HCT116 (cell line): ENCODE results near the gene GALNT18. TPM values are rescaled to one million over a fixed set of nuclear protein-coding genes. Genes with fewer than 3 reads are reported as not detected.

Experiments
- ATAC-seq: fragments of 200-7000 bp; cut with Tn5 transposase; 2 replicates; pipeline ENCODE4 v1.9.1; 2020; ENCODE audit warnings: mild to moderate bottlenecking, moderate library complexity
- BruUV-seq: library from RNA; stranded (reverse); fragments of 400-500 nt; replicated peaks from 2 replicates; lab custom pipeline; 2021; lab: Mats Ljungman, UMichigan
- CTCF ChIA-PET: fragments of 300-600 bp; sonication (Branson Sonifier 250); formaldehyde crosslinking; loops from one replicate; lab custom pipeline; 2021; ENCODE audit warnings: antibody characterized with exemption; lab: Charles Lee
- POLR2A ChIA-PET: fragments of 300-600, 350-600 bp; sonication (Branson Sonifier 250); formaldehyde crosslinking; loops from one replicate; lab custom pipeline; 2021; ENCODE audit warnings: antibody characterized with exemption; lab: Charles Lee
- RAD21 ChIA-PET, 2 experiments: fragments of 300-600 bp; sonication (Branson Sonifier 250); formaldehyde crosslinking; loops; one replicate each; lab custom pipeline; 2023; ENCODE audit warnings: low total read pairs in 2 of 2; ENCODE audit not compliant: uncharacterized antibody in 2 of 2, unreplicated experiment in 2 of 2, low non-redundant PET in 1 of 2; lab: Charles Lee
- DNase-seq: peaks from one replicate; pipeline ENCODE4 v3.0.0-alpha.2; 2010; ENCODE audit warnings: low read depth, low spot score
- H2AFZ ChIP-seq: fragments of 200-600 bp; shearing (Covaris generic), sonication (generic); 2 replicates; pipeline ENCODE4 v1.6.1; 2017; ENCODE audit warnings: low read depth, mixed run types, mixed read lengths, antibody characterized with exemption, low read length; ENCODE audit not compliant: poor library complexity, severe bottlenecking
- H3K27ac ChIP-seq: 2 replicates; pipeline ENCODE4 v1.5.1; 2012; ENCODE audit warnings: low read depth, low read length
- H3K27me3 ChIP-seq: fragments of 200-600 bp; sonication (generic); 2 replicates; pipeline ENCODE4 v1.6.1; 2016; ENCODE audit warnings: mixed run types, low read length, mixed read lengths; ENCODE audit not compliant: insufficient read depth
- H3K36me3 ChIP-seq, 2 experiments: fragments of 200-500 bp in 1 of 2; fragments of 200-600 bp in 1 of 2; sonication (Bioruptor generic) in 1 of 2; sonication (generic) in 1 of 2; 2 replicates each; pipeline versions ENCODE4 v1.5.1 to v1.6.1; 2014 to 2016; ENCODE audit warnings: low read length in 2 of 2, inconsistent platforms in 1 of 2, mixed read lengths in 1 of 2, mixed run types in 1 of 2; ENCODE audit not compliant: insufficient read depth in 2 of 2, control insufficient read depth in 1 of 2
- H3K4me1 ChIP-seq, 2 experiments: fragments of 200-600 bp in 1 of 2; sonication (generic) in 1 of 2; 2 replicates each; pipeline versions ENCODE4 v1.5.1 to v1.6.1; 2012 to 2017; ENCODE audit warnings: low read length in 2 of 2, inconsistent platforms in 1 of 2, mild to moderate bottlenecking in 1 of 2, mixed read lengths in 1 of 2, mixed run types in 1 of 2, moderate library complexity in 1 of 2; ENCODE audit not compliant: insufficient read depth in 2 of 2, control insufficient read depth in 1 of 2
- H3K4me2 ChIP-seq: fragments of 200-600 bp; sonication (generic); 2 replicates; pipeline ENCODE4 v1.6.1; 2017; ENCODE audit warnings: mixed run types, low read length, mixed read lengths
- H3K4me3 ChIP-seq, 2 experiments: fragments of 200-600 bp in 1 of 2; sonication (generic) in 1 of 2; replicated peaks in 1 of 2; 2 replicates each; pipeline ENCODE4 v1.5.1; 2011 to 2016; ENCODE audit warnings: low read length in 2 of 2, control low read depth in 1 of 2, low read depth in 1 of 2, mild to moderate bottlenecking in 1 of 2, mixed read lengths in 1 of 2, mixed run types in 1 of 2
- H3K79me2 ChIP-seq: fragments of 200-600 bp; sonication (generic); 2 replicates; pipeline ENCODE4 v1.6.1; 2017; ENCODE audit warnings: mild to moderate bottlenecking, mixed run types, low read length, moderate library complexity, mixed read lengths; ENCODE audit not compliant: insufficient read depth
- H3K9ac ChIP-seq: fragments of 200-600 bp; sonication (generic); 2 replicates; pipeline ENCODE4 v1.6.1; 2016; ENCODE audit warnings: low read length, mixed read lengths
- H3K9me2 ChIP-seq: fragments of 200-600 bp; sonication (generic), shearing (Covaris generic); 2 replicates; pipeline ENCODE4 v1.6.1; 2017; ENCODE audit warnings: mixed run types, mild to moderate bottlenecking, moderate library complexity; ENCODE audit not compliant: insufficient read depth
- H3K9me3 ChIP-seq, 2 experiments: fragments of 200-500 bp in 1 of 2; fragments of 200-600 bp in 1 of 2; sonication (Bioruptor generic) in 1 of 2; sonication (generic) in 1 of 2; 2 replicates each; pipeline ENCODE4 v1.6.1; 2014 to 2017; ENCODE audit warnings: low read length in 2 of 2, mixed read lengths in 2 of 2, inconsistent platforms in 1 of 2, low read depth in 1 of 2, mild to moderate bottlenecking in 1 of 2, mixed run types in 1 of 2, moderate library complexity in 1 of 2; ENCODE audit not compliant: control insufficient read depth in 1 of 2, insufficient read depth in 1 of 2
- H4K20me1 ChIP-seq: fragments of 200-600 bp; sonication (generic), shearing (Covaris generic); 2 replicates; pipeline ENCODE4 v1.6.1; 2017; ENCODE audit warnings: mixed run types, mild to moderate bottlenecking, moderate library complexity; ENCODE audit not compliant: insufficient read depth
- CEBPB ChIP-seq: IDR thresholded peaks from 2 replicates; pipeline ENCODE4 v1.6.1; 2012; ENCODE audit warnings: low read depth
- CTCF ChIP-seq, 3 experiments: fragments of 200-600 bp in 1 of 3; sonication (generic) in 1 of 3; IDR thresholded peaks in 2 of 3; conservative IDR thresholded peaks in 1 of 3; 2 replicates each; pipeline ENCODE4 v1.5.1; 2012 to 2017; ENCODE audit warnings: low read depth in 2 of 3, low read length in 2 of 3, antibody characterized with exemption in 1 of 3, borderline replicate concordance in 1 of 3, control low read depth in 1 of 3, mild to moderate bottlenecking in 1 of 3, mixed read lengths in 1 of 3, mixed run types in 1 of 3, moderate library complexity in 1 of 3; ENCODE audit not compliant: insufficient read depth in 1 of 3
- ELF1 ChIP-seq: IDR thresholded peaks from 2 replicates; pipeline ENCODE4 v1.6.1; 2012; ENCODE audit warnings: low read depth, borderline replicate concordance
- EZH2 ChIP-seq: fragments of 200-600 bp; sonication (generic); IDR thresholded peaks from 2 replicates; pipeline ENCODE4 v1.6.1; 2017; ENCODE audit warnings: antibody characterized with exemption, mixed run types
- MAX ChIP-seq: IDR thresholded peaks from 2 replicates; pipeline ENCODE4 v1.6.1; 2012
- POLR2AphosphoS5 ChIP-seq: IDR thresholded peaks from 2 replicates; pipeline ENCODE4 v1.6.1; 2011; ENCODE audit warnings: mild to moderate bottlenecking, low read depth, low read length, moderate library complexity
- RAD21 ChIP-seq: IDR thresholded peaks from 2 replicates; pipeline ENCODE4 v1.6.1; 2012; ENCODE audit warnings: low read depth, mild to moderate bottlenecking
- SP1 ChIP-seq: IDR thresholded peaks from 2 replicates; pipeline ENCODE4 v1.6.1; 2012; ENCODE audit warnings: low read depth
- TCF7L2 ChIP-seq: IDR thresholded peaks from 2 replicates; pipeline ENCODE4 v1.7.0; 2011; ENCODE audit warnings: borderline replicate concordance, inconsistent platforms; ENCODE audit not compliant: insufficient read depth, insufficient read length; ENCODE audit errors: extremely low read depth
- ZFX ChIP-seq: fragments of 450-650 bp; IDR thresholded peaks from 2 replicates; pipeline ENCODE4 v1.6.1; 2017
- ZNF274 ChIP-seq: fragments of 200-500 bp; sonication (Bioruptor generic); IDR thresholded peaks from 2 replicates; pipeline ENCODE4 v1.6.1; 2014; ENCODE audit warnings: mild to moderate bottlenecking, low read depth, low read length, inconsistent platforms
- intact Hi-C: fragments of 100-400 bp; cut with micrococcal nuclease; formaldehyde crosslinking; loops from 2 replicates; pipeline ENCODE4 v1.10.0; 2022
- total RNA-seq: library from RNA; stranded (reverse); gene quantifications from one replicate; pipeline ENCODE4 v1.2.1, GENCODE V29; 2021; ENCODE audit not compliant: unreplicated experiment

Gene GALNT18
- total RNA-seq, 1 experiment from 2014 or later: 19.9 TPM

- POLR2A ChIA-PET: no interaction called here
- intact Hi-C loops: no loop called here
- DNase-seq: no peak
- Histone ChIP-seq H3K4me1 (no peaks in the 10 kb centered on the region; a peak in 1 of 4 replicates), H3K27ac (no peak overlapping the region), H2AFZ (no peak overlapping the region), H3K4me2 (no peak overlapping the region), H3K9ac (no peak overlapping the region), H3K36me3 (no peaks in the 10 kb centered on the region), H3K9me3 (no peaks in the 10 kb centered on the region), H3K79me2 (no peaks in the 10 kb centered on the region)
- CTCF ChIA-PET: no interaction called here
- RAD21 ChIA-PET: no interaction called here
- TF ChIP-seq ELF1 (no peak), POLR2AphosphoS5 (no peak), CEBPB (no peak), CTCF (IDR thresholded peaks at IDR 0.05 in 2 of 3, conservative IDR thresholded peaks at IDR 0.05 in 1 of 3; ENCODE audit: borderline replicate concordance in 1 of 3, insufficient read depth in 1 of 3, low read depth in 2 of 3, low read length in 2 of 3) (no peak), EZH2 (no peak), RAD21 (no peak), MAX (no peak), ZNF274 (no peak), TCF7L2 (no peak), ZFX (no peak), SP1 (no peak)
- TF ChIP-seq, all 23 proteins: peak for 0
- H4K20me1 ChIP-seq: no peaks in the 10 kb centered on the region
- no peak for ATAC-seq
- no TSS peak for BruUV-seq
- no peaks in the 10 kb centered on the region for H3K9me2 ChIP-seq
- no peak overlapping the region for H3K4me3 ChIP-seq
- no peaks in the 10 kb centered on the region for H3K27me3 ChIP-seq
Observed at GRCh38 chr11:11476971-11477645, 144.7 kb downstream of the GALNT18 start.
